RWPE1 (cell line): Measurements from ENCODE around the gene CEP68.
"Not testable (repeated sequence)": the region's sequence is repeated elsewhere in the genome, so short reads cannot be mapped to it uniquely, and the experiment has no call there.

Experiments used
- CTCF ChIA-PET: fragments of 350-600 bp; sonication (Branson Sonifier 250); formaldehyde crosslinking; extraction: SDS; loops from one replicate; lab custom pipeline; 2021; lab: Yijun Ruan, JAX
- POLR2A ChIA-PET: fragments of 400-600 bp; formaldehyde crosslinking; extraction: SDS; loops from one replicate; lab custom pipeline; 2020; ENCODE audit warnings: antibody characterized with exemption; ENCODE audit not compliant: low non-redundant PET; lab: Yijun Ruan, JAX
- DNase-seq: peaks from one replicate; pipeline ENCODE4 v3.0.0; 2012; ENCODE audit warnings: low spot score
- H3K27ac ChIP-seq: fragments of 450-650 bp; 2 replicates; pipeline ENCODE4 v1.5.1; 2017
- TF ChIP-seq, protein P1 (sequence below): fragments of 450-650 bp; conservative IDR thresholded peaks from 2 replicates; pipeline ENCODE4 v1.5.1; 2017; ENCODE audit warnings: low read depth, mild to moderate bottlenecking

Gene CEP68

DNA sequence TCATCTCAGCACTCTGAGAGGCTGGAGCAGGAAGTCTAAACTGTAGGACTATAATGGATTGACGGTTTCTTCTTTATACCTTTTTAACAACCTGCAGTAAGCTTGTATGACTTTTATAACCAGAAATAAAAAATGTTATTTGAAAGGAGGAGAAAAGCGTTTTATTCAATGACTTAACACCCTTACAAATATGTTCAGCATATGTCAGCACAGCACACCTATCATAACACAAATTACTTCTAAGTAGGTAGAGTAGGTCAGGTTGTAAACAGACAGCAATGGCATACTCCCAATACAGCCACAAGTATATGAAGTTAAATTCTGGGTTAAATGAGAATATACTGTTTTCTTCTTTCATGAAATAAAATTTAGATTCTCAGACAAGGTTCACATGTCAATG, 57.6 kb downstream of the CEP68 start:
- POLR2A ChIA-PET = no interaction called here
- no peak for DNase-seq
- TF ChIP-seq, protein P1, sequence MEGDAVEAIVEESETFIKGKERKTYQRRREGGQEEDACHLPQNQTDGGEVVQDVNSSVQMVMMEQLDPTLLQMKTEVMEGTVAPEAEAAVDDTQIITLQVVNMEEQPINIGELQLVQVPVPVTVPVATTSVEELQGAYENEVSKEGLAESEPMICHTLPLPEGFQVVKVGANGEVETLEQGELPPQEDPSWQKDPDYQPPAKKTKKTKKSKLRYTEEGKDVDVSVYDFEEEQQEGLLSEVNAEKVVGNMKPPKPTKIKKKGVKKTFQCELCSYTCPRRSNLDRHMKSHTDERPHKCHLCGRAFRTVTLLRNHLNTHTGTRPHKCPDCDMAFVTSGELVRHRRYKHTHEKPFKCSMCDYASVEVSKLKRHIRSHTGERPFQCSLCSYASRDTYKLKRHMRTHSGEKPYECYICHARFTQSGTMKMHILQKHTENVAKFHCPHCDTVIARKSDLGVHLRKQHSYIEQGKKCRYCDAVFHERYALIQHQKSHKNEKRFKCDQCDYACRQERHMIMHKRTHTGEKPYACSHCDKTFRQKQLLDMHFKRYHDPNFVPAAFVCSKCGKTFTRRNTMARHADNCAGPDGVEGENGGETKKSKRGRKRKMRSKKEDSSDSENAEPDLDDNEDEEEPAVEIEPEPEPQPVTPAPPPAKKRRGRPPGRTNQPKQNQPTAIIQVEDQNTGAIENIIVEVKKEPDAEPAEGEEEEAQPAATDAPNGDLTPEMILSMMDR = no peak
- H3K27ac ChIP-seq = no peak overlapping the region
- CTCF ChIA-PET = no interaction called here

DNA sequence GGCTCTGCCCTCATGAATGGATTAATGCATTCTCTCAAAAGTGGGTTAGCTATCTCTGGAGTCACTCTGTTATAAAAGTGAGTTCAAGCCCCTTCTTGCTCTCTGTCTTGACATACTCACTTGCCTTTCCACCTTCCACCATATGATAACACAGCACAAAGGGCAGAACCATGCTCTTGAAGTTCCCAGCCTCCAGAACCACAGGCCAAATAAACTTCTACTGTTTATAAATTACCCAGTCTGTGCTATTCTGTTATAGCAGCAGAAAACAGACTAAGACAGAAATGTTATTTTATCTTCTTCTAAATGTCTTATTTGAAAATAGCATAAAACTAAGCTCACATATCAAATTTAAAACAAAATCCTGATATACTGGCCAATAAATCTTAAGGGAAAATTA, 58.7 kb downstream of the CEP68 start:
- ChIA-PET POLR2A (no interaction called here), CTCF (no interaction called here)
- no peak for DNase-seq

DNA sequence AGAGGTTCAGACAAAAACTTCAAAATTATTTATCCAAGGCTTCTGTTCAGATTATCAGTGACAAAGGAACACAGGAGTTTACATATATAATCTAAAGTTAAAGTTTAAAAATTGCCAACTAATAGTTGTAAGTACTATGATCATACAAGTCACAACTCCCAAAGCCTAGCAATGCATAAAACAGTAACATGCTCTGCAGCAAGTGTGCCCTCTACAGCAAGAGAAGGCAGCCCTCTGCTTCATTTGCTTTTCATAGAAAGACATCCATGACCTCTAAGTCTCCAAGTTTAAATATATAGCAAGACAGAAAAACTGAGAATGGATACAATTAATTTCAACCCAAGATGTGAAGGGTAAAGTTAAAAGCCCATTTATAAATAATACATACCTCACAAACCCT, 60.4 kb downstream of the CEP68 start:
- ChIA-PET POLR2A (no interaction called here), CTCF (no interaction called here)
- TF ChIP-seq, protein P1 = no peak
- no peak for DNase-seq
- H3K27ac ChIP-seq = no peak overlapping the region

More for the DNA sequence above, 58.7 kb downstream of the CEP68 start:
- TF ChIP-seq, protein P1 = no peak
- H3K27ac ChIP-seq = no peak overlapping the region

DNA sequence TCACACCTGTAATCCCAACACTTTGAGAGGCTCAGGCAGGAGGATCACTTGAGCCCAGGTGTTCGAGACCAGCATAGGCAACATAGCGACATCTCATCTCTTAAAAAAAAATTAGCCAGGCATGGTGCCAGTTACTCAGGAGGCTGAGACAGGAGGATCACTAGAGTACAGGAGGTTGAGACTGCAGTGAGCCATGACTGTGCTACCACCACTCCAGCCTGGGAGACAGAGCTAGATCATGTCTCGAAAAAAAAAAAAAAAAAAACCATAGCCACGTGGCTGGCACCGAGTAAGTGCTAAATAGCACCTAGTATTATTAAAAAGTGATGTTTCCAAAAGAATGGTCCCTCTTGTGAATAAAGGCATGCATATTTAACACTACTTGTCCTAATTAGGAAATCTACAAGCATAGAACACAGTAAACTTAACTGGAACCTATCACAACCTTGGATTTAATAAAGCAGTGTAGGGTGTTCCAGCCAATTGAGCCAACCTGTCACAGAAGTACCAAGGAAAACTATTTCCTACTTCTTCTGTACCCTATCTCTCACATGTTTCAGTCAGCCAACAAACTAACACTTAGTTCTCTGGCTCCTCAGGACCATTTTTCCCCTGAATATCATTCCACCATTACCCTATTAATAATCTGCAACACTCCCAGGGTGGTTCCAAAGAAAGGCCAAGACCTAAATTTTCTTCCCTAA, 64.9 kb downstream of the CEP68 start:
- CTCF ChIA-PET = no interaction called here
- TF ChIP-seq, protein P1 = no peak
- POLR2A ChIA-PET = no interaction called here
- H3K27ac ChIP-seq = no peak overlapping the region
- DNase-seq = no peak

DNA sequence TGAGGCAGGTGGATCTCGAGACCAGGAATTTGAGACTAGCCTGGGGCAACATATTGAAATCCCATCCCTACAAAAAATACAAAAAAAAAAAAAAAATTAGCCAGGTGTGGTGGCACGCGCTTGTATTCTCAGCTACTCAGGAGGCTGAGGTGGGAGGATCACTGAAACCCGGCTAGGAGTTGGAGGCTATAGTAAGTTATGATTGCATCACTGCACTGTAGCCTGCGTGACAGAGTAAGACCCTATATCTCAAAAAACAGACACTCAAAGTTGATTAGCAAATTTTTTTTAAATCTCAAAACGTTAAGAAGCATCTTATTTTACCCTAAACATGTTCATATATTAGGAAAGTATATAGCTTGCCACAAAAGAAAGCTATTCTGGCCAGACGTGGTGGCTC, 66.1 kb downstream of the CEP68 start:
- no peak overlapping the region for H3K27ac ChIP-seq
- no peak for DNase-seq
- TF ChIP-seq, protein P1 = no peak
- CTCF ChIA-PET = interaction anchor here (0.6 to 0.8 kb wide), 3 partner anchors 33 to 46 kb away, joined by 4 to 12 read pairs (median 4); no protein-coding TSS in a partner anchor
- POLR2A ChIA-PET = no interaction called here

DNA sequence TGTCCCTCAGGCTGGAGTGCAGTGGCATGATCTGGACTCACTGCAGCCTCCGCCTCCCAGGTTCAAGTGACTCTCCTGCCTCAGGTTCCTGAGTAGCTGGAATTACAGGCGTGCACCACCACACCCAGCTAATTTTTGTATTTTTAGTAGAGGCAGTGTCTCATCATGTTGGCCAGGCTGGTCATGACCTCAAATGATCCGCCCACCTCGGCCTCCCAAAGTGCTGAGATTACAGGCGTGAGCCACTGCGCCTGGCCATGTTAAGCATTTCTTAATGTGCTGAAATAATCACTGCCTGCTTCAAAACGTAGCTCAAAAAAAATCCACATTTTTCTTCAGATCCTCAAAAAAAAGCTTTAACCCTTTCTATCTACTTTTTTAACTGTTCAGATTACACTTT, 69.2 kb downstream of the CEP68 start:
- POLR2A ChIA-PET = interaction anchor here (0.5 kb wide), 1 partner anchor 827 kb away, joined by 3 read pairs; no protein-coding TSS in a partner anchor
- CTCF ChIA-PET = interaction anchor here (0.8 kb wide), 1 partner anchor 28 kb away, joined by 3 read pairs; no protein-coding TSS in a partner anchor
- H3K27ac ChIP-seq = peak overlapping the region; percentile 47
- DNase-seq = not testable (repeated sequence)
